ENCODE results near the gene TMEM51.

Gene TMEM51

DNA sequence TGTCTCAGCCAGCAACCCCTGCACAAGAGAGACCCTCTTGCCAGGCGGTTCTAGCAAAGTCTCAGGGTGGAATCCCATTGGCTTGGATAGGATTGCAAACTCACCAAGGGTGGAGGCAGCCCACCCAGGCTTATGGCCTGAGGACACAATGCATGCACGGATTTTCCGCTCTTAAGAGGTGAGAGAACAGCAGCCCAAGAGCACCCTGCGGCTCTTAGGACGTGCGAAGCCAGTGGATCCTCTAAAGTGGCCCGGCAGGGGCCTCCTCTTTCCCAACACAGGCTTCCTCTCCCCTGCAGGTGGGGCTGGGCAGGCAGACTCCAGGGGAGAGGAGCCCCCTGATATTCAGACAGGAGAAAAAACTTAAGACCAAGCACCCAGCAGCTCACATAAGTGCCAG is 31.2 kb upstream of the TMEM51 start:
- peaks cover 9% of the 10 kb centered on the region for H3K4me1 Mint-ChIP-seq
- no peak for DNase-seq
- H3K36me3 Mint-ChIP-seq (ENCODE audit: low read depth) = no peaks in the 10 kb centered on the region
- no peak overlapping the region for H3K4me3 Mint-ChIP-seq
- no peak overlapping the region for H3K27ac Mint-ChIP-seq
- H3K27me3 Mint-ChIP-seq (ENCODE audit: low read depth, poor library complexity) = peaks cover 10% of the 10 kb centered on the region
- no peaks in the 10 kb centered on the region for H3K9me3 Mint-ChIP-seq
- TF ChIP-seq, protein P1, sequence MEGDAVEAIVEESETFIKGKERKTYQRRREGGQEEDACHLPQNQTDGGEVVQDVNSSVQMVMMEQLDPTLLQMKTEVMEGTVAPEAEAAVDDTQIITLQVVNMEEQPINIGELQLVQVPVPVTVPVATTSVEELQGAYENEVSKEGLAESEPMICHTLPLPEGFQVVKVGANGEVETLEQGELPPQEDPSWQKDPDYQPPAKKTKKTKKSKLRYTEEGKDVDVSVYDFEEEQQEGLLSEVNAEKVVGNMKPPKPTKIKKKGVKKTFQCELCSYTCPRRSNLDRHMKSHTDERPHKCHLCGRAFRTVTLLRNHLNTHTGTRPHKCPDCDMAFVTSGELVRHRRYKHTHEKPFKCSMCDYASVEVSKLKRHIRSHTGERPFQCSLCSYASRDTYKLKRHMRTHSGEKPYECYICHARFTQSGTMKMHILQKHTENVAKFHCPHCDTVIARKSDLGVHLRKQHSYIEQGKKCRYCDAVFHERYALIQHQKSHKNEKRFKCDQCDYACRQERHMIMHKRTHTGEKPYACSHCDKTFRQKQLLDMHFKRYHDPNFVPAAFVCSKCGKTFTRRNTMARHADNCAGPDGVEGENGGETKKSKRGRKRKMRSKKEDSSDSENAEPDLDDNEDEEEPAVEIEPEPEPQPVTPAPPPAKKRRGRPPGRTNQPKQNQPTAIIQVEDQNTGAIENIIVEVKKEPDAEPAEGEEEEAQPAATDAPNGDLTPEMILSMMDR (IDR thresholded peaks at IDR 0.05) = no peak

DNA sequence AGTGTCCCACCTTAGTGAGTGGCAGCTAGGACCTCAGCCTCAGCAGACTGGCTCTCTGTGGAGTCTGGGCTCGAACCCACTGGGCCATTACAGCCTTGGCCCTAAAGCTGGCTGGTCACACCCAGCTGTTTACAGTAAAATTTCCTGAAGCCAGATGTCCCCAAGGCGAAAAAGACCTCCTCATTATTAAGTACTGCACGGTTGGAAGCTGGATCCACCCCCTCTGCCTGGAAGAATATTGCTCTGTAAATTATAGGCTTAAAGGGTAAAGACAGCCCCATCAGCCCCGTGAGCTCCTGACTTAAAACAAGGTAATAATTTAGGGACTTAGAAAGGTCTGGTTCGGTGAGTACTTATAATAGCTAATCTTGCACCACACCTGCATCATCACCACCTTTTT is 30.3 kb upstream of the TMEM51 start:
- DNase-seq = no peak
- TF ChIP-seq, protein P1 (IDR thresholded peaks at IDR 0.05) = no peak
- Mint-ChIP-seq H3K36me3 (ENCODE audit: low read depth) (no peaks in the 10 kb centered on the region), H3K27me3 (ENCODE audit: low read depth, poor library complexity) (peaks cover 10% of the 10 kb centered on the region), H3K4me1 (peaks cover 9% of the 10 kb centered on the region), H3K4me3 (no peak overlapping the region), H3K9me3 (no peaks in the 10 kb centered on the region), H3K27ac (no peak overlapping the region)

DNA sequence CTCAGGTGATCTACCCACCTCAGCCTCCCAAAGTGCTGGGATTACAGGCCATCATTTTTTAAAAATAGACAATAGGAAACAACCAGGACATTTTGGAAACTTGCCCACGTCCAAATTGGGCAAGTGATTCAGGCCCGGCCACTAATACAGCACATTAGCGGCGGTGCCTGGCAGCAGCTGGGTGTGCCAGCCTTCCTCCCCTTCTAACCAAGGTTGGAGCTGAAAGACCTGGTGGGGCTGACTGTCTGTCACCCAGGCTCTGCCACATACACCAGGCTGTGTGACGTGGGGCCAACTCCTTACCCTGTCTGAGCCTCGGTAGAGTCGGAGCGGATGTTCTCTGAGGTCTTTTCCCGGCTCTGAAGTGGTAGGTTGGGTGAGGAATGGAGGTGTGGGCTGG is 29.6 kb upstream of the TMEM51 start:
- no peak for DNase-seq
- H3K4me3 Mint-ChIP-seq = no peak overlapping the region

DNA sequence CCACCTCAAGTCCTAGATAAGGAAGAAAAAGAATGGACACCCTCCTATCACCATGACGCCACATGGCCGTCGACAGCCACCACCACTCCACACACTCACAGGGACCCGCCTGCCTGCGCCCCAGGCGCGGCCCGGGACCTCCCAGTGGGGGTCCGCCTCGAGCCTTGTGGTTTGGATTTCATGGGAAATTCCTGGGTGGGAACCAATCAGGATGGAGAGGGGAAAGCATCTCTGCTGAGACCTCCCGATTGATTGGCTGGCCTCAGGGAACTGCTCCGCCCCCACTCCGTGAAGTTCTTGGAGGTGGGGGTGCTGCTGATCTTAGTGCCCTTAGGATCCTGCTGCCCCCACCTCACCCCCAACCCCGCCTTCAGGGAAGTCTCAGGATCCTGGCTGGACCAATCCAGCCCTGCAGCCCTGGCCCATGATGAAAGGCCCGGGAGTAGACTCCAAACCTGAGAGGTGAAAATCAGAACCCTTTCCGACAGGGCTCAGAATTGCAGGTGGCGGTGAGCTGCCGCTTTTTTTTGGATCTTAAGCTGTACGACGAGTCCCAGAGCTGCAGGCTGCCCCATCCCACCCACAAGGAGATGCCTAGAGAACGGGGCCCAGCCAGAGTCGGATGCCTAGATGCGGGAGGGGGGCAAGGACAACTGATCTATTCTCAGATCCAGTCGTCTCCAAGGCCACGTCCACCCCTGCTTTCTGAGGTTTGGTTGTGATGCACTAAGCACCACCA is 29.0 kb upstream of the TMEM51 start:
- peaks cover 4% of the 10 kb centered on the region for H3K9me3 Mint-ChIP-seq
- no peak for DNase-seq
- no peak overlapping the region for H3K4me3 Mint-ChIP-seq
- no peaks in the 10 kb centered on the region for H3K36me3 Mint-ChIP-seq (ENCODE audit: low read depth)
- peaks cover 9% of the 10 kb centered on the region for H3K4me1 Mint-ChIP-seq
- TF ChIP-seq, protein P1 (IDR thresholded peaks at IDR 0.05) = no peak
- no peak overlapping the region for H3K27ac Mint-ChIP-seq
- peaks cover 12% of the 10 kb centered on the region for H3K27me3 Mint-ChIP-seq (ENCODE audit: low read depth, poor library complexity)

More for the DNA sequence above, 29.6 kb upstream of the TMEM51 start:
- Mint-ChIP-seq H3K4me1 (peaks cover 9% of the 10 kb centered on the region), H3K27ac (no peak overlapping the region), H3K9me3 (no peaks in the 10 kb centered on the region), H3K36me3 (ENCODE audit: low read depth) (no peaks in the 10 kb centered on the region), H3K27me3 (ENCODE audit: low read depth, poor library complexity) (peaks cover 12% of the 10 kb centered on the region)
- TF ChIP-seq, protein P1 (IDR thresholded peaks at IDR 0.05) = no peak

DNA sequence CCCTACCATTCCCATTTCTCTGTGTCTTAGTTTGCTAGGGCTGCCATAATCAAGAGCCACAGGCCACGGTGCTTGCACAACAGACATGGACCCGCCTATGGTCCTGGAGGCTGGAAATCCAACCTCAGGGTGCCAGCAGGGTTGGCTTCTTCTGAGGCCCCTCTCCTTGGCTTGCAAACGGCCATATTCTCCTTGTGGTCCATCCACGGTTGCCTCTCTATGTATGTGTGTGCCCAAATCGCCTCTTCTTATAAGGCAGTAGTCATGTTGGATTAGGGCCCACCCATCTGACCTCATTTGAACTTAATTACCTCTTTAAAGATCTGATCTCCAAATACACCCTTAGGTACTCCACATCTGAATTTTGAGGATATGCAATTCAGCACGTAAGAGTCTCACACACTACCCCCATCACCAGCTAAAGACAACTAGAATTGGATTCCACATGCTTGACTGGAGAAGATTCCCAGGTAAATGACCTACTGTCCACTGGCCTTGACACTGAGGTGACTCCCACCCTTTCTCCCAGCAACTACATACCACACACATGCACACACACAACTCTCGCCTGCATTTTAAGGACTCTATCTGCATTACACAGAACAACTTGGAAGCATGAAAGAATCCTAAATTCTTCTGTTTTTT is 28.3 kb upstream of the TMEM51 start:
- Mint-ChIP-seq H3K4me1 (peaks cover 9% of the 10 kb centered on the region), H3K36me3 (ENCODE audit: low read depth) (no peaks in the 10 kb centered on the region), H3K27me3 (ENCODE audit: low read depth, poor library complexity) (peaks cover 12% of the 10 kb centered on the region), H3K9me3 (peaks cover 9% of the 10 kb centered on the region), H3K27ac (no peak overlapping the region), H3K4me3 (no peak overlapping the region)
- DNase-seq = no peak
- TF ChIP-seq, protein P1 (IDR thresholded peaks at IDR 0.05) = no peak

DNA sequence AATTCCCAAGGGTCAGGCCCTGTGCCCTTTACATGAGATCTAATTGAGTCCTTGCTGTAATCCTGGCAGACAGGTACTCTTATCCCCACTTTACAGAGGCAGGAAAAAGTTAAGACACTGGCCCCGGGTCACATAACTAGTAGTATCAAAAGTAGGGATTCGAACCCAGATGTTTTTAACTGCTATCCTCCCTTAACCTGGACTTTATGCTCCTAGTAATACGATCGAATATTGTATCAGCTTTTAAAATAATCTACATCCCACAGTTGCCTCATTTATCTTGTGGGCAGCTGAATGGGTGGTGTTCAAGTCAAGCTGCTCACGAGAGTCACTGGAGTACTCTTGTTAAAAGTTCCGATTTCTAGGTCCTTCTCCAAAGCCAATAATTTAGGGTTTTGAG is 25.5 kb upstream of the TMEM51 start:
- DNase-seq = no peak
- Mint-ChIP-seq H3K4me1 (peaks cover 3% of the 10 kb centered on the region), H3K36me3 (ENCODE audit: low read depth) (no peaks in the 10 kb centered on the region), H3K4me3 (no peak overlapping the region), H3K27me3 (ENCODE audit: low read depth, poor library complexity) (peaks cover 13% of the 10 kb centered on the region), H3K27ac (no peak overlapping the region), H3K9me3 (peaks cover 9% of the 10 kb centered on the region)
- TF ChIP-seq, protein P1 (IDR thresholded peaks at IDR 0.05) = no peak
